ENCODE results near the gene ALDH9A1. TPM values are rescaled to one million over a fixed set of nuclear protein-coding genes. Genes with fewer than 3 reads are reported as not detected.

ALDH9A1 gene
- total and polyA plus RNA-seq, 2 of the 4 experiments (the other 2 are of a cell fraction): 43.5 to 43.7 TPM

GRCh38 chr1:165686121-165686970, 12.0 kb downstream of the ALDH9A1 start:
- Histone ChIP-seq H3K27ac (ENCODE audit: insufficient read depth, low read length) (no peak overlapping the region), H3K56ac (ENCODE audit: extremely low read depth, insufficient read depth, low read length) (no peak overlapping the region), H3K18ac (ENCODE audit: low read depth, low read length) (no peak overlapping the region), H3K36me3 (ENCODE audit: control insufficient read depth, insufficient read depth, low read length) (peaks cover 19% of the 10 kb centered on the region), H3K4me3 (ENCODE audit: insufficient read depth, low read depth, low read length) (no peak overlapping the region), H2BK5ac (ENCODE audit: low read depth, low read length, poor library complexity, severe bottlenecking) (no peak overlapping the region), H2BK15ac (ENCODE audit: low read depth, low read length) (no peak overlapping the region), H3K9me1 (ENCODE audit: insufficient read depth, low read length) (peaks cover 2% of the 10 kb centered on the region; the same call in 1 of the 2 replicates), H3K9ac (ENCODE audit: low read depth, low read length) (no peak overlapping the region), H3K23ac (ENCODE audit: low read depth, low read length) (no peak overlapping the region), H4K20me1 (ENCODE audit: insufficient read depth, low read length) (peaks cover 3% of the 10 kb centered on the region; the same call in 1 of the 2 replicates), H3K4ac (ENCODE audit: low read depth, low read length) (no peak overlapping the region), H2AK5ac (ENCODE audit: low read depth, low read length) (no peak overlapping the region), H2BK120ac (ENCODE audit: low read depth, low read length) (no peak overlapping the region), H3K4me2 (ENCODE audit: low read depth, low read length) (no peak overlapping the region), H3K4me1 (ENCODE audit: control insufficient read depth, insufficient read depth, low read length) (peaks cover 2% of the 10 kb centered on the region; the same call in 1 of the 2 replicates), H2BK20ac (ENCODE audit: low read depth, low read length) (no peak overlapping the region), H4K5ac (ENCODE audit: low read depth, low read length) (no peak overlapping the region), H4K8ac (ENCODE audit: low read depth in 2 of 2, low read length in 2 of 2) (no peak overlapping the region), H3K14ac (replicated peaks; ENCODE audit: low read depth, low read length) (no peak overlapping the region), H3K79me1 (ENCODE audit: low read depth in 1 of 2, low read length in 2 of 2) (peaks cover 21 to 29% of the 10 kb centered on the region in 2 experiments), H3K27me3 (ENCODE audit: control insufficient read depth, insufficient read depth, low read length) (no peaks in the 10 kb centered on the region), H3K9me3 (ENCODE audit: control insufficient read depth, insufficient read depth, low read length) (no peaks in the 10 kb centered on the region), H2AFZ (replicated peaks; ENCODE audit: low read length, poor library complexity) (no peak overlapping the region), H4K91ac (ENCODE audit: insufficient read depth, low read depth, low read length) (no peak overlapping the region), H2AK9ac (replicated peaks; ENCODE audit: low read depth, low read length, poor library complexity) (no peak overlapping the region)
- ChIA-PET CTCF (interaction anchor here (0.6 to 1.3 kb wide), 2 partner anchors 12 to 227 kb away, joined by 3 read pairs; partner anchors contain the start of gene ALDH9A1), POLR2A (ENCODE audit: unreplicated experiment) (no interaction called here)
- WGBS, 2 experiments (ENCODE audit: extremely low coverage in 2 of 2, insufficient read length in 1 of 2): 100% methylated on average over 1 of the region's 6 CpGs; no CpG with 5 or more reads in 1 of the 2 experiments
- in situ Hi-C loops (cut with MboI; ENCODE audit: low sequenced_read_pairs): no loop called here
- intact Hi-C loops (cut with micrococcal nuclease): no loop called here
- TF ChIP-seq CEBPB (IDR thresholded peaks at IDR 0.05; ENCODE audit: low read depth, low read length): no peak
- no peak for TF ChIP-seq RFX5 (IDR thresholded peaks at IDR 0.05; ENCODE audit: low read depth, low read length)
- no peak for TF ChIP-seq POLR2A (IDR thresholded peaks at IDR 0.05; ENCODE audit: low read depth, low read length)
- no peak for TF ChIP-seq RAD21 (IDR thresholded peaks at IDR 0.05; ENCODE audit: low read length)
- TF ChIP-seq USF2 (IDR thresholded peaks at IDR 0.05; ENCODE audit: low read depth, low read length): no peak
- no peak for TF ChIP-seq ELK1 (IDR thresholded peaks at IDR 0.05; ENCODE audit: borderline replicate concordance, low read depth, low read length)
- no peak for TF ChIP-seq CHD1 (IDR thresholded peaks at IDR 0.05; ENCODE audit: low read depth, low read length)
- TF ChIP-seq RCOR1 (IDR thresholded peaks at IDR 0.05; ENCODE audit: insufficient replicate concordance, low read length): no peak
- no peak for TF ChIP-seq BHLHE40 (IDR thresholded peaks at IDR 0.05; ENCODE audit: low read depth, low read length)
- DNase-seq (no peak), ATAC-seq (ENCODE audit: low read depth) (no peak)
- no TSS peak for BruUV-seq (replicated peaks)
- dilution Hi-C loops (cut with HindIII; ENCODE audit: low sequenced_read_pairs, unreplicated experiment): no loop called here
